ENCODE results near the gene CARMIL3. TPM values are rescaled to one million over a fixed set of nuclear protein-coding genes. Genes with fewer than 3 reads are reported as not detected.

Gene CARMIL3
- total RNA-seq, 1 experiment from 2014 or later, result 1.00 TPM

GRCh38 chr14:24037658-24038037 is 14.2 kb upstream of the CARMIL3 start:
- DNase-seq, result no peak
- no peak for TF ChIP-seq CTCF (IDR thresholded peaks at IDR 0.05; ENCODE audit: insufficient read depth in 1 of 2, low read depth in 1 of 2, low read length in 1 of 2, severe bottlenecking in 1 of 2, unreplicated experiment in 1 of 2)
- Histone ChIP-seq H3K27me3 (replicated peaks; ENCODE audit: control insufficient read depth, insufficient read depth, low read length) (no peaks in the 10 kb centered on the region), H3K36me3 (ENCODE audit: control insufficient read depth, insufficient read depth, low read length) (no peaks in the 10 kb centered on the region), H3K4me1 (no peaks in the 10 kb centered on the region), H3K9me3 (no peaks in the 10 kb centered on the region), H3K4me3 (ENCODE audit: low read depth, low read length) (no peak overlapping the region)
- intact Hi-C loops (cut with micrococcal nuclease; ENCODE audit: unreplicated experiment), result no loop called here
- Mint-ChIP-seq H3K4me3 (ENCODE audit: unreplicated experiment) (no peak overlapping the region), H3K4me1 (ENCODE audit: low read depth, unreplicated experiment) (peaks cover 2% of the 10 kb centered on the region), H3K9me3 (ENCODE audit: unreplicated experiment) (no peaks in the 10 kb centered on the region), H3K27ac (ENCODE audit: unreplicated experiment) (no peak overlapping the region), H3K27me3 (ENCODE audit: insufficient read depth, unreplicated experiment) (peaks cover 3% of the 10 kb centered on the region), H3K36me3 (ENCODE audit: insufficient read depth, unreplicated experiment) (no peaks in the 10 kb centered on the region)
- CTCF ChIA-PET, result no interaction called here
- no TSS peak for BruUV-seq (replicated peaks)
- POLR2A ChIA-PET, result no interaction called here

GRCh38 chr14:24038686-24039085 is 13.1 kb upstream of the CARMIL3 start:
- POLR2A ChIA-PET, result no interaction called here
- no peak for TF ChIP-seq CTCF (IDR thresholded peaks at IDR 0.05; ENCODE audit: insufficient read depth in 1 of 2, low read depth in 1 of 2, low read length in 1 of 2, severe bottlenecking in 1 of 2, unreplicated experiment in 1 of 2)
- Mint-ChIP-seq H3K36me3 (ENCODE audit: insufficient read depth, unreplicated experiment) (no peaks in the 10 kb centered on the region), H3K9me3 (ENCODE audit: unreplicated experiment) (no peaks in the 10 kb centered on the region), H3K4me3 (ENCODE audit: unreplicated experiment) (no peak overlapping the region), H3K4me1 (ENCODE audit: low read depth, unreplicated experiment) (peaks cover 7% of the 10 kb centered on the region), H3K27ac (ENCODE audit: unreplicated experiment) (no peak overlapping the region), H3K27me3 (ENCODE audit: insufficient read depth, unreplicated experiment) (peaks cover 5% of the 10 kb centered on the region)
- DNase-seq, result no peak
- H3K36me3 ChIP-seq (ENCODE audit: control insufficient read depth, insufficient read depth, low read length), result no peaks in the 10 kb centered on the region
- no peaks in the 10 kb centered on the region for H3K9me3 ChIP-seq
- no TSS peak for BruUV-seq (replicated peaks)
- no peak overlapping the region for H3K4me3 ChIP-seq (ENCODE audit: low read depth, low read length)
- CTCF ChIA-PET, result no interaction called here
- no peaks in the 10 kb centered on the region for H3K27me3 ChIP-seq (replicated peaks; ENCODE audit: control insufficient read depth, insufficient read depth, low read length)
- no peaks in the 10 kb centered on the region for H3K4me1 ChIP-seq
- intact Hi-C loops (cut with micrococcal nuclease; ENCODE audit: unreplicated experiment), result no loop called here

GRCh38 chr14:24040692-24041091 is 11.1 kb upstream of the CARMIL3 start:
- no TSS peak for BruUV-seq (replicated peaks)
- H3K4me3 Mint-ChIP-seq (ENCODE audit: unreplicated experiment), result no peak overlapping the region
- intact Hi-C loops (cut with micrococcal nuclease; ENCODE audit: unreplicated experiment), result no loop called here
- TF ChIP-seq CTCF (IDR thresholded peaks at IDR 0.05; ENCODE audit: insufficient read depth in 1 of 2, low read depth in 1 of 2, low read length in 1 of 2, severe bottlenecking in 1 of 2, unreplicated experiment in 1 of 2), result no peak
- DNase-seq, result no peak
- peaks cover 7% of the 10 kb centered on the region for H3K4me1 Mint-ChIP-seq (ENCODE audit: low read depth, unreplicated experiment)
- ChIA-PET POLR2A (no interaction called here), CTCF (no interaction called here)
- no peaks in the 10 kb centered on the region for H3K9me3 ChIP-seq
- H3K27me3 Mint-ChIP-seq (ENCODE audit: insufficient read depth, unreplicated experiment), result peaks cover 9% of the 10 kb centered on the region
- H3K27ac Mint-ChIP-seq (ENCODE audit: unreplicated experiment), result no peak overlapping the region
- no peaks in the 10 kb centered on the region for H3K36me3 Mint-ChIP-seq (ENCODE audit: insufficient read depth, unreplicated experiment)
- no peaks in the 10 kb centered on the region for H3K4me1 ChIP-seq
- no peaks in the 10 kb centered on the region for H3K27me3 ChIP-seq (replicated peaks; ENCODE audit: control insufficient read depth, insufficient read depth, low read length)
- H3K36me3 ChIP-seq (ENCODE audit: control insufficient read depth, insufficient read depth, low read length), result no peaks in the 10 kb centered on the region
- no peaks in the 10 kb centered on the region for H3K9me3 Mint-ChIP-seq (ENCODE audit: unreplicated experiment)
- H3K4me3 ChIP-seq (ENCODE audit: low read depth, low read length), result no peak overlapping the region
